Retinal pigment epithelial cell (primary cell): Measurements from ENCODE around the gene PDLIM5.

Experiments used
- DNase-seq: peaks from one replicate; pipeline ENCODE4 v3.0.0-alpha.2; 2010; ENCODE audit warnings: low read depth
- H3K4me3 ChIP-seq: 2 replicates; pipeline ENCODE4 v1.5.1; 2011; ENCODE audit warnings: mild to moderate bottlenecking, low read length, control low read depth, moderate library complexity
- TF ChIP-seq, protein P1 (sequence below): conservative IDR thresholded peaks from 2 replicates; pipeline ENCODE4 v1.5.1; 2011; ENCODE audit warnings: low read depth, low read length, control low read depth, inconsistent platforms

The PDLIM5 gene

DNA sequence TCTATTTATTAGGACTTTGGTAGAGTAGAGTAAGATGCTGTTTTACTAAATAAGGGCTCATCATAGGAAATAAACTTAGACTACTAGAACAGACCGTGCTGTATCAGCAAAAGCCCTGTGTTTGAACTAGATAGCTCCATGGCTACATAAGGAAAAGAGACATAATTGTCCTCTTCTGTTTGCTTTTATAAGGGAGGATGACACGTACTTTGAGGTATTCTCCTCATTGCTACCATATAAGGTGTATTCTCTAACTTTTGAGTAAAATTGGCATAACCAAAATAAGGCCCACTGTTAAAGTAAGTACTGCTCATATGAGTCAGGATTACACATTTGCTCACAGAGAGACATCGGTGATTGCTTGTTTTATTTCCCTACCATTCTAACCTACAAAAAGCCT, 64.3 kb downstream of the PDLIM5 start:
- no peak for DNase-seq

DNA sequence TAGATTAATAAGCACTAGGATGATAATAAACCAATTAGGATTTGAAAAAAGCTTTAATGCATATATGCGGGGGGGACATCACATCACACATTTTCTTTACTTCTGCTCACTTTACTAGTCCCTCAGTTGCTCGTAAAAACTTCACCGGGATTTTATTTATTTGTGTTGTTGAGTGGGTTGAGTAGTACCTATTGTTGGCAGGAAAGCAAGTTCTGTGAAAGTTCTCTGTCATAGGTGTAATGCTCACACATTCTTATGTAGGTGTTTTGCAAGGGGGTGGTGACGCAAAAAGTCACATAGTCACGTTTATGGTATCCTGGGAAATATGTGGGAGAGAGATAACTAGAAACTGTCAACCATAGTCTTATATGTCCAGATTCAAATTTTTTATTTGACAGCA, 65.3 kb downstream of the PDLIM5 start:
- H3K4me3 ChIP-seq = no peak overlapping the region
- TF ChIP-seq, protein P1, sequence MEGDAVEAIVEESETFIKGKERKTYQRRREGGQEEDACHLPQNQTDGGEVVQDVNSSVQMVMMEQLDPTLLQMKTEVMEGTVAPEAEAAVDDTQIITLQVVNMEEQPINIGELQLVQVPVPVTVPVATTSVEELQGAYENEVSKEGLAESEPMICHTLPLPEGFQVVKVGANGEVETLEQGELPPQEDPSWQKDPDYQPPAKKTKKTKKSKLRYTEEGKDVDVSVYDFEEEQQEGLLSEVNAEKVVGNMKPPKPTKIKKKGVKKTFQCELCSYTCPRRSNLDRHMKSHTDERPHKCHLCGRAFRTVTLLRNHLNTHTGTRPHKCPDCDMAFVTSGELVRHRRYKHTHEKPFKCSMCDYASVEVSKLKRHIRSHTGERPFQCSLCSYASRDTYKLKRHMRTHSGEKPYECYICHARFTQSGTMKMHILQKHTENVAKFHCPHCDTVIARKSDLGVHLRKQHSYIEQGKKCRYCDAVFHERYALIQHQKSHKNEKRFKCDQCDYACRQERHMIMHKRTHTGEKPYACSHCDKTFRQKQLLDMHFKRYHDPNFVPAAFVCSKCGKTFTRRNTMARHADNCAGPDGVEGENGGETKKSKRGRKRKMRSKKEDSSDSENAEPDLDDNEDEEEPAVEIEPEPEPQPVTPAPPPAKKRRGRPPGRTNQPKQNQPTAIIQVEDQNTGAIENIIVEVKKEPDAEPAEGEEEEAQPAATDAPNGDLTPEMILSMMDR = no peak
- no peak for DNase-seq

More for the DNA sequence above, 64.3 kb downstream of the PDLIM5 start:
- H3K4me3 ChIP-seq = no peak overlapping the region
- TF ChIP-seq, protein P1 = no peak

DNA sequence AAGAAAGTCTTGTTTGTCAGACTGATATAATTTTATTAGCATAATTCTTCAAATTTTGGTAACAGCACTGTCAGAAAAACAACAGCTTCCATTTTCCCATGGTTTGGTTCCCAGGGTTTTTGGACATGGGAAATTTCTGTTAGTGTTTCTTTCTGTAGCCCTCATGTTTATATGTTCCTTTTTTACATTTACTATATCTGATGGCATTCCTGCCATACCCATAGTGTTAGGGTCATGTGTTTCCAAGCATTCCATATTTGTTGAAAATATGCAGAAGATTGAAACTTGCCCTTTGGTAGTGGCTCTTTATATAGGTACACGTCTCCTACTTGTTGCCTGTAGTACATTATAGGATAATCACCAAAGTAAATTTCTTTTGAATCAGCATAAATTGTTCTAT, 65.8 kb downstream of the PDLIM5 start:
- TF ChIP-seq, protein P1 = no peak
- DNase-seq = no peak
- no peak overlapping the region for H3K4me3 ChIP-seq

DNA sequence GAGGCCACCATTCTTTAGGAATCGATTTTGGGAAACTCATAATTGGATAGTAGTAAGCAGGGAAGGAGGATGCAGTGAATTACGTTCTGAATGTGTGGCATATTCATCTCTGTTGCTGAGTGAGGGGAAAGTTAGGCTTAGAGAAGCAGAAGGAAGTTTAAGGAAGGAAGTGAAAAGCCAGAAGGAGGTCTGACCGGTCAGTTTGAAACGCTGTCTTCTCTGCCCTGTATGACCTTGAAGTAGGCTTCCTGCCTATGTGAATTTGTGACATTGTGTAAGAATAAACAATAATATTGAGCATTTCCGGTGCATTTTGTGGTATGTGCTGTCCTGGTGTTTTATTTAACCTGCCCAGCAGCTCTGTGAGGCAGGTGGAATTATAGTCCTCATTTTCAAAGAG, 67.3 kb downstream of the PDLIM5 start:
- no peak overlapping the region for H3K4me3 ChIP-seq
- DNase-seq = no peak
- TF ChIP-seq, protein P1 = no peak

DNA sequence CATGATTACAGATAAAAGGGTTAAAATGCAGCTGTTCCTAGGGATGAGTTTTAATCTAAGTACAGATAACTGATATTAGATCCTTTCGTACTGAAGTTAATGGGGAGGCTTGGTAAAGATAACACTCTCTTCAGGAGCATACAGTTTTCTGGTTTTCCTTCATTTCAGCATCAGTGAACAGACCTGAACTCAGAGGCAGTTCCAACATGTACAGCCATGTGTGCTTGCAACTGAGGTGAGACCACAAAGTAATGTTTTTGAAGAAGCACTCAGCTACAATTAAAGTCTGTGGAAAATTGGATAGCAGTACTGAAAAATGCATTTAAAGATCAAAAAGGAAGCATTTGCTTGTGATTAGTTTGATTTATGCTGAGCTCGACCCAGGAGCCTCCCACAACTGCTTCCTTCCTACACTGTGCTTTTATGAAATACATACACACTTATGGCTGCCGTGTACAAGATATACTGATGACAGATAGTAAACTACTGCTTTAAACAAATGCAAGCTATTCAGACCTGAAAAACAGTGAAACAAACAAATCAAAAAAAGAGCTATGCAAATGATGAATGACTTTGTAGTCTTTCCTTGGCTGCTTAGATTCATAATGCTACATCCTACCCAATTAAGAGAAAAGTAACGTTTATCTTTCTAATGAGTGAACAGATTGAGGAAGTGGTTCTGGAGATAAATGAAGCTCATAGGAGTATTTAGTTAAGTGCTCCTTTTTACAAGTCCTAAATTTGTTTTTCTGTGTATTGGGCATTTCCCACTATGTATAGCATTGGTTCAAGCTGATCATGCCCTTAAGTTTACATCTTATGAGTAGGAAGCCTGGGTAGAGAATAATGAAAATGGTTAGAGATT, 68.4 kb downstream of the PDLIM5 start:
- TF ChIP-seq, protein P1 = no peak
- DNase-seq = no peak
- H3K4me3 ChIP-seq = no peak overlapping the region

DNA sequence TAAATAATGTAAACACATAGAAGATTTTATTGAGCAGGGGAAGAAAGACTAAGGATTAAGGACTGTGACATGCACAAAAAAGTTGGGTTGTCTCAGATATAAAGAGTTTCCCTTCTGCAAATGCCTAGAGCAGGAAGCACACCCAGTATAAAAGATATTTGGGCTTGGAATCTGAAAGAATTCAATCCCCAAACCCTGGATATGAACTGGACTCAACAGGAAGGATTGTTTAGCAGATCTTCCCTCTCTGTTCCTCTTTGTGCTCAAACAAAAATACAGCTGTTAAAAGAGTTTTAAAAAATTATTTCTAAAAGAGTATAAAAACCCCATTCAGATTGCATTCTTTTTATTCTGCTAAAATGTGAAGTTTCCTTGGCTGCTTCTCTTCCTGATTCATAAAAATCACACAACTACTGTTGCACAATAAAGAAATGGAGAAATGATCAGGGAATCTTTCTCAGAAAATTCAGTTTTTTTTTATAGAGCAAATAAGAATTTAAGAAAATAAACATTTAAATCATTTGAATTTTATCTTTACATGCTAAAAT, 71.4 kb downstream of the PDLIM5 start:
- no peak overlapping the region for H3K4me3 ChIP-seq
- DNase-seq = no peak
- TF ChIP-seq, protein P1 = no peak

DNA sequence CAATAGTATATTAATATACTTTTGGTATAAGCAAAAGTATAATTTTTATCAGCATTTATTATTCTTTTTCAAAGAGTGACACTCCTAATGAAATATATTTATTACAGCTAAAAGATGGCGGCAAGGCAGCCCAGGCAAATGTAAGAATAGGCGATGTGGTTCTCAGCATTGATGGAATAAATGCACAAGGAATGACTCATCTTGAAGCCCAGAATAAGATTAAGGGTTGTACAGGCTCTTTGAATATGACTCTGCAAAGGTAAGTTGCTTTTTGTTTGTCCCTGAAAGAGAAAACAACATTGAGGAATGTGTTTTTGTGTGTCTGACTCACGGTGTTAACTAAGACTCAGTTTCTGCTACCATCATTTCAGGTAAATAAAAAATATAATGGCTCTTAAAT, 71.9 kb downstream of the PDLIM5 start:
- no peak overlapping the region for H3K4me3 ChIP-seq
- DNase-seq = no peak
- TF ChIP-seq, protein P1 = no peak
